ENCODE measurements around the gene ST8SIA5. TPM values are rescaled to one million over a fixed set of nuclear protein-coding genes. Genes with fewer than 3 reads are reported as not detected.

Gene ST8SIA5
- total and polyA plus RNA-seq, 2 donors (not counting 1 experiment from before 2014, with no cell fraction given), result under 0.01 to 0.01 TPM

GRCh38 chr18:46621111-46621766, 135.6 kb downstream of the ST8SIA5 start:
- Histone ChIP-seq H3K27ac (ENCODE audit: insufficient read depth, low read length) (no peak overlapping the region), H3K27me3 (ENCODE audit: control insufficient read depth, insufficient read depth, low read length) (no peaks in the 10 kb centered on the region), H2AFZ (ENCODE audit: low read length) (no peak overlapping the region), H3K4me1 (ENCODE audit: control insufficient read depth, extremely low read depth, insufficient read depth, low read length) (no peaks in the 10 kb centered on the region), H3K9ac (ENCODE audit: insufficient read depth, low read length) (no peak overlapping the region), H3K79me2 (ENCODE audit: control insufficient read depth, insufficient read depth, low read length) (no peaks in the 10 kb centered on the region), H4K20me1 (ENCODE audit: control insufficient read depth, extremely low read depth, insufficient read depth, low read length) (no peaks in the 10 kb centered on the region), H3K9me3 (ENCODE audit: control insufficient read depth, insufficient read depth, low read depth, low read length) (no peaks in the 10 kb centered on the region), H3K4me2 (ENCODE audit: extremely low read depth, insufficient read depth, low read length) (no peak overlapping the region), H3K36me3 (ENCODE audit: control insufficient read depth, insufficient read depth, low read length) (no peaks in the 10 kb centered on the region), H3K4me3 (replicated peaks in 1 of 4; ENCODE audit: control extremely low read depth in 1 of 4, insufficient read depth in 1 of 4, low read depth in 3 of 4, low read length in 4 of 4) (no peak overlapping the region)
- DNase-seq (ENCODE audit: low read depth in 2 of 2), result no peak
- TF ChIP-seq EZH2 (IDR thresholded peaks at IDR 0.05; ENCODE audit: low read length, missing control alignments), result no peak
- no peak for TF ChIP-seq CTCF (conservative IDR thresholded peaks at IDR 0.05 in 1 of 2, IDR thresholded peaks at IDR 0.05 in 1 of 2; ENCODE audit: low read depth in 1 of 2, low read length in 2 of 2)

- no peak for DNase-seq (ENCODE audit: low read depth in 2 of 2)
- no peaks in the 10 kb centered on the region for H3K9me3 ChIP-seq (ENCODE audit: control insufficient read depth, insufficient read depth, low read depth, low read length)
- no peaks in the 10 kb centered on the region for H3K4me1 ChIP-seq (ENCODE audit: control insufficient read depth, extremely low read depth, insufficient read depth, low read length)
- H4K20me1 ChIP-seq (ENCODE audit: control insufficient read depth, extremely low read depth, insufficient read depth, low read length), result no peaks in the 10 kb centered on the region
- no peak overlapping the region for H2AFZ ChIP-seq (ENCODE audit: low read length)
- TF ChIP-seq EZH2 (IDR thresholded peaks at IDR 0.05; ENCODE audit: low read length, missing control alignments) (no peak), CTCF (conservative IDR thresholded peaks at IDR 0.05 in 1 of 2, IDR thresholded peaks at IDR 0.05 in 1 of 2; ENCODE audit: low read depth in 1 of 2, low read length in 2 of 2) (no peak)
- H3K4me3 ChIP-seq (replicated peaks in 1 of 4; ENCODE audit: control extremely low read depth in 1 of 4, insufficient read depth in 1 of 4, low read depth in 3 of 4, low read length in 4 of 4), result no peak overlapping the region
- no peak overlapping the region for H3K4me2 ChIP-seq (ENCODE audit: extremely low read depth, insufficient read depth, low read length)
- no peak overlapping the region for H3K9ac ChIP-seq (ENCODE audit: insufficient read depth, low read length)
- H3K36me3 ChIP-seq (ENCODE audit: control insufficient read depth, insufficient read depth, low read length), result no peaks in the 10 kb centered on the region
- no peak overlapping the region for H3K27ac ChIP-seq (ENCODE audit: insufficient read depth, low read length)
- no peaks in the 10 kb centered on the region for H3K27me3 ChIP-seq (ENCODE audit: control insufficient read depth, insufficient read depth, low read length)
- no peaks in the 10 kb centered on the region for H3K79me2 ChIP-seq (ENCODE audit: control insufficient read depth, insufficient read depth, low read length)
Observed at GRCh38 chr18:46619559-46619958, 137.3 kb downstream of the ST8SIA5 start.

Other genes with a start within 250 kb of the ST8SIA5 start
- gene LOXHD1, start 99.8 kb downstream of the ST8SIA5 start, total RNA-seq, result not detected in 2 replicates
- gene LOXHD1, start 99.8 kb downstream of the ST8SIA5 start, polyA plus RNA-seq, result not detected in 2 replicates
- 12.8 and 14.4 TPM in 2 replicates for gene PIAS2, start 160.5 kb upstream of the ST8SIA5 start, total RNA-seq
- 22.1 and 23.1 TPM in 2 replicates for gene PIAS2, start 160.5 kb upstream of the ST8SIA5 start, polyA plus RNA-seq
- 3.8 and 4.6 TPM in 2 replicates for gene KATNAL2, start 160.5 kb upstream of the ST8SIA5 start, total RNA-seq
- 1.5 and 1.8 TPM in 2 replicates for gene KATNAL2, start 160.5 kb upstream of the ST8SIA5 start, polyA plus RNA-seq

Data from fibroblast of lung (primary cell).